GM12878 (cell line): Measurements from ENCODE around the gene C19orf12. TPM values are rescaled to one million over a fixed set of nuclear protein-coding genes. Genes with fewer than 3 reads are reported as not detected.

Experiments
- ATAC-seq: fragments of 200-7000 bp; cut with Tn5 transposase; 3 replicates; pipeline ENCODE4 v1.9.1; 2020; ENCODE audit warnings: mild to moderate bottlenecking, moderate library complexity
- BruUV-seq: library from RNA; stranded (reverse); fragments of 400-500 nt; replicated peaks from 2 replicates; lab custom pipeline; 2021; lab: Mats Ljungman, UMichigan
- CTCF ChIA-PET: fragments of 300-600 bp; sonication (Branson Sonifier 250); formaldehyde crosslinking; extraction: SDS; loops from one replicate; lab custom pipeline; 2021; ENCODE audit warnings: inconsistent platforms; lab: Yijun Ruan, JAX
- POLR2A ChIA-PET: fragments of 350-600 bp; formaldehyde crosslinking; extraction: SDS; loops from one replicate; lab custom pipeline; 2021; ENCODE audit warnings: inconsistent platforms; lab: Charles Lee
- RAD21 ChIA-PET: fragments of 300-600 bp; sonication (Branson Sonifier 250); formaldehyde crosslinking; loops from one replicate; lab custom pipeline; 2023; ENCODE audit warnings: antibody characterized with exemption; ENCODE audit not compliant: unreplicated experiment; lab: Charles Lee
- SMC1A ChIA-PET: fragments of 300-600 bp; sonication (Branson Sonifier 250); formaldehyde crosslinking; loops from one replicate; lab custom pipeline; 2023; ENCODE audit not compliant: unreplicated experiment, uncharacterized antibody; lab: Charles Lee
- DNase-seq: peaks from one replicate; pipeline ENCODE4 v3.0.0-alpha.2; 2011; ENCODE audit warnings: low read depth, low spot score
- FAIRE-seq: peaks from 3 replicates; lab custom pipeline; 2011; peaks lifted over from hg19 to GRCh38; lab: Jason Lieb, UNC
- H2AFZ ChIP-seq: 2 replicates; pipeline ENCODE4 v1.6.0; 2011; ENCODE audit warnings: low read depth, low read length, control low read depth; ENCODE audit not compliant: control insufficient read depth
- H3K27ac ChIP-seq: 2 replicates; pipeline ENCODE4 v1.5.1; 2011; ENCODE audit warnings: control low read depth; ENCODE audit not compliant: control insufficient read depth, insufficient read depth
- H3K27me3 ChIP-seq, 2 experiments: replicated peaks in 1 of 2; 2 replicates each; pipeline versions ENCODE4 v1.6.0 to v1.6.1; 2011; ENCODE audit warnings: low read length in 1 of 2; ENCODE audit not compliant: control insufficient read depth in 2 of 2, insufficient read depth in 2 of 2
- H3K36me3 ChIP-seq, 2 experiments: 2 replicates each; pipeline ENCODE4 v1.5.1; 2011; ENCODE audit warnings: low read length in 1 of 2; ENCODE audit not compliant: control insufficient read depth in 2 of 2, insufficient read depth in 2 of 2
- H3K4me1 ChIP-seq: 2 replicates; pipeline ENCODE4 v1.6.1; 2011; ENCODE audit warnings: mild to moderate bottlenecking, low read length, moderate library complexity, mixed read lengths; ENCODE audit not compliant: control insufficient read depth, insufficient read depth
- H3K4me2 ChIP-seq: 2 replicates; pipeline ENCODE4 v1.6.0; 2011; ENCODE audit warnings: control low read depth; ENCODE audit not compliant: control insufficient read depth, insufficient read depth
- H3K4me3 ChIP-seq: fragments of 200-600 bp; sonication (generic); 2 replicates; pipeline ENCODE4 v1.5.1; 2016
- H3K79me2 ChIP-seq: 2 replicates; pipeline ENCODE4 v1.6.0; 2011; ENCODE audit warnings: low read length; ENCODE audit not compliant: control insufficient read depth, insufficient read depth
- H3K9ac ChIP-seq: 2 replicates; pipeline ENCODE4 v1.8.0; 2011; ENCODE audit warnings: low read length, control low read depth, mixed read lengths; ENCODE audit not compliant: control insufficient read depth, insufficient read depth
- H3K9me3 ChIP-seq: replicated peaks from 3 replicates; pipeline ENCODE4 v1.5.1; 2011; ENCODE audit warnings: mild to moderate bottlenecking, low read length; ENCODE audit not compliant: control insufficient read depth, insufficient read depth
- H4K20me1 ChIP-seq: 2 replicates; pipeline ENCODE4 v1.6.0; 2011; ENCODE audit not compliant: control insufficient read depth, insufficient read depth
- CREM ChIP-seq: IDR thresholded peaks from 2 replicates; pipeline ENCODE4 v1.6.1; 2014; ENCODE audit warnings: antibody characterized with exemption, low read depth
- KDM1A ChIP-seq: fragments of 200-600 bp; sonication (generic); IDR thresholded peaks from 2 replicates; pipeline ENCODE4 v1.6.1; 2016; ENCODE audit warnings: borderline replicate concordance
- LARP7 ChIP-seq: fragments of 450-650 bp; IDR thresholded peaks from 2 replicates; pipeline ENCODE4 v1.6.1; 2017; ENCODE audit warnings: mild to moderate bottlenecking
- RUNX3 ChIP-seq: IDR thresholded peaks from 2 replicates; pipeline ENCODE4 v1.6.1; 2012; ENCODE audit warnings: low read length, inconsistent platforms
- SMARCA5 ChIP-seq: fragments of 450-650 bp; IDR thresholded peaks from 2 replicates; pipeline ENCODE4 v1.6.1; 2017; ENCODE audit warnings: mild to moderate bottlenecking
- TAF1 ChIP-seq: IDR thresholded peaks from 2 replicates; pipeline ENCODE4 v1.6.1; 2011; ENCODE audit warnings: mild to moderate bottlenecking, low read depth, low read length, borderline replicate concordance
- TCF3 ChIP-seq: IDR thresholded peaks from 2 replicates; pipeline ENCODE4 v1.6.1; 2012; ENCODE audit warnings: low read depth, mild to moderate bottlenecking, low read length, borderline replicate concordance; ENCODE audit not compliant: insufficient read depth
- TCF7 ChIP-seq: IDR thresholded peaks from 2 replicates; pipeline ENCODE4 v1.6.1; 2014; ENCODE audit warnings: antibody characterized with exemption, borderline replicate concordance
- ZNF274 ChIP-seq: IDR thresholded peaks from one replicate; pipeline ENCODE4 v1.8.0; 2011; ENCODE audit not compliant: insufficient read length, insufficient read depth
- WGBS: methylation state at CpG from one replicate; pipeline ENCODE4 v1.1.6; 2016; ENCODE audit warnings: low lambda C conversion rate; ENCODE audit not compliant: insufficient replicate concordance, insufficient coverage; ENCODE audit errors: missing lambda C conversion rate; 5-methylcytosine and 5-hydroxymethylcytosine counted together
- in situ Hi-C: fragments of 300-500 bp; cut with MboI; formaldehyde crosslinking; loops from 9 replicates; pipeline ENCODE4 v1.14.3; 2018; ENCODE audit warnings: mixed read lengths
- intact Hi-C: fragments of 100-400 bp; cut with micrococcal nuclease; formaldehyde crosslinking; loops from one replicate; pipeline ENCODE4 v1.14.2; 2022; ENCODE audit not compliant: unreplicated experiment
- polyA plus RNA-seq, 11 experiments: library from polyadenylated mRNA; depleted of rRNA in 4 of 11; unstranded in 6 of 11; stranded (reverse) in 5 of 11; fragments of >200 nt; fragmentation: Nextera tagmentation in 4 of 11; fragmentation: Illumina TruSeq in 1 of 11; extraction: Ambion mirVana in 4 of 11; extraction: Trizol in 1 of 11; gene quantifications; 1 replicate in 1 of 11; 2 replicates in 10 of 11; pipeline versions ENCODE4 v1.2.1 to v1.2.3, GENCODE V29; 2011 to 2016; ENCODE audit warnings: inconsistent platforms in 2 of 11, missing spikeins in 2 of 11, low read depth in 1 of 11
- total RNA-seq, 4 experiments: library from RNA; depleted of rRNA in 3 of 4; stranded (reverse); fragments of >200 nt in 3 of 4; fragmentation: Illumina TruSeq in 1 of 4; extraction: Trizol in 1 of 4; gene quantifications; 2 replicates each; pipeline versions ENCODE4 v1.2.1 to v1.2.3, GENCODE V29; 2013 to 2021
- TF ChIP-seq, protein P1 (sequence below): fragments of 450-650 bp; conservative IDR thresholded peaks from 2 replicates; pipeline ENCODE4 v1.6.1; 2017; ENCODE audit warnings: mild to moderate bottlenecking, moderate library complexity
- TF ChIP-seq, protein P2 (sequence below): fragments of 450-650 bp; IDR thresholded peaks from 2 replicates; pipeline ENCODE4 v1.6.1; 2017; ENCODE audit warnings: mild to moderate bottlenecking, moderate library complexity

C19orf12 gene
- total and polyA plus RNA-seq, 10 of the 15 experiments (the other 5 are each of a cell fraction or from before 2014, with no cell fraction given): 2.3 to 23.5 (median 20.3) TPM

DNA sequence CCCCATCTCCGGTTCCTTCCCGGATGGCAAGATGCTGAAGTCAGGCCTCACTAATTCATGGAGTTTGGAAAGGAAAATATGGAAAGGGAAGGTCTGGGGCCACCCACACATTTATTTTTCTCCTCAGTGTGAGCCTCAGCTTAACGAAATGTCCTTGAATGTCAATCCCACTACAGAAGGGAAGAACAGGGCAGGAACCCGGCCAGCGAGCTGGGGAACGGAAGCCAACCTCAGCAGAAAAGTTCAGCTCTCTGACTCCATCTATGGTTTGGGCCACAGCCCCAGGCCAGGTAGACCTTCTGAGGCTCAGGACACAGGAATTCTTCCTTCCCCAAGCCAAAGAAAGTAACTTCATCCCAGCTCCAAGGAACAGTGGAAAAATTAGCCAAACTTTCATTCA, 8.4 kb downstream of the C19orf12 start (continued):
- no peak for TF ChIP-seq SMARCA5
- TF ChIP-seq TCF7: no peak
- no peak for TF ChIP-seq ZNF274

DNA sequence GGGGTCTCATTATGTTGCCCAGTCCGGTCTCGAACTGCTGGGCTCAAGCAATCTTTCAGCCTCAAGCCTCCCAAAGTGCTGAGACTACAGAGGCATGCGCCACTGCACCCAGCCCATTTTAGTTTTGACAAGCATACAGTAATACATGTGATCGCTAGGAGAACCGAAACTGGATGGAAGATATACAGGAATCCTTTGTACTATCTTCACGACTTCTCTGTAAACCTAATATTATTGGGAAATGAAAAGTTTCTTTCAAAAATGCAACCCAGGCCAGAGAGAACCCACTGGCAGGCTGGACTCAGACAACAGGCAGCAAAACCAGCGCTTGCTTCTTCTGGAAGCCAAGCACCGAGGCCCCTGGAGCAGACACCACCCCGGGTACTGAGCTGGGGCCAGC, 9.4 kb downstream of the C19orf12 start:
- Histone ChIP-seq H4K20me1 (no peaks in the 10 kb centered on the region), H3K27me3 (no peaks in the 10 kb centered on the region), H3K9ac (no peak overlapping the region; the same call in 1 of the 2 replicates), H3K27ac (peak overlapping the region; percentile 79), H3K4me1 (peaks cover 17% of the 10 kb centered on the region), H3K4me3 (no peak overlapping the region), H3K36me3 (peaks cover 4 to 8% of the 10 kb centered on the region in 2 experiments; a peak in 3 of 4 replicates), H3K9me3 (no peaks in the 10 kb centered on the region), H2AFZ (no peak overlapping the region), H3K4me2 (no peak overlapping the region; the same call in 1 of the 2 replicates), H3K79me2 (peaks cover 1% of the 10 kb centered on the region)
- in situ Hi-C loops: loop anchor here (25.0 kb wide), 1 partner anchor 493 kb away; the partner anchor contains the start of gene UQCRFS1
- TF ChIP-seq CREM (no peak), LARP7 (no peak), RUNX3 (no peak), KDM1A (no peak), TAF1 (no peak), TCF3 (no peak)
- TF ChIP-seq, protein P1, sequence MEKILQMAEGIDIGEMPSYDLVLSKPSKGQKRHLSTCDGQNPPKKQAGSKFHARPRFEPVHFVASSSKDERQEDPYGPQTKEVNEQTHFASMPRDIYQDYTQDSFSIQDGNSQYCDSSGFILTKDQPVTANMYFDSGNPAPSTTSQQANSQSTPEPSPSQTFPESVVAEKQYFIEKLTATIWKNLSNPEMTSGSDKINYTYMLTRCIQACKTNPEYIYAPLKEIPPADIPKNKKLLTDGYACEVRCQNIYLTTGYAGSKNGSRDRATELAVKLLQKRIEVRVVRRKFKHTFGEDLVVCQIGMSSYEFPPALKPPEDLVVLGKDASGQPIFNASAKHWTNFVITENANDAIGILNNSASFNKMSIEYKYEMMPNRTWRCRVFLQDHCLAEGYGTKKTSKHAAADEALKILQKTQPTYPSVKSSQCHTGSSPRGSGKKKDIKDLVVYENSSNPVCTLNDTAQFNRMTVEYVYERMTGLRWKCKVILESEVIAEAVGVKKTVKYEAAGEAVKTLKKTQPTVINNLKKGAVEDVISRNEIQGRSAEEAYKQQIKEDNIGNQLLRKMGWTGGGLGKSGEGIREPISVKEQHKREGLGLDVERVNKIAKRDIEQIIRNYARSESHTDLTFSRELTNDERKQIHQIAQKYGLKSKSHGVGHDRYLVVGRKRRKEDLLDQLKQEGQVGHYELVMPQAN: no peak
- TF ChIP-seq, protein P2, sequence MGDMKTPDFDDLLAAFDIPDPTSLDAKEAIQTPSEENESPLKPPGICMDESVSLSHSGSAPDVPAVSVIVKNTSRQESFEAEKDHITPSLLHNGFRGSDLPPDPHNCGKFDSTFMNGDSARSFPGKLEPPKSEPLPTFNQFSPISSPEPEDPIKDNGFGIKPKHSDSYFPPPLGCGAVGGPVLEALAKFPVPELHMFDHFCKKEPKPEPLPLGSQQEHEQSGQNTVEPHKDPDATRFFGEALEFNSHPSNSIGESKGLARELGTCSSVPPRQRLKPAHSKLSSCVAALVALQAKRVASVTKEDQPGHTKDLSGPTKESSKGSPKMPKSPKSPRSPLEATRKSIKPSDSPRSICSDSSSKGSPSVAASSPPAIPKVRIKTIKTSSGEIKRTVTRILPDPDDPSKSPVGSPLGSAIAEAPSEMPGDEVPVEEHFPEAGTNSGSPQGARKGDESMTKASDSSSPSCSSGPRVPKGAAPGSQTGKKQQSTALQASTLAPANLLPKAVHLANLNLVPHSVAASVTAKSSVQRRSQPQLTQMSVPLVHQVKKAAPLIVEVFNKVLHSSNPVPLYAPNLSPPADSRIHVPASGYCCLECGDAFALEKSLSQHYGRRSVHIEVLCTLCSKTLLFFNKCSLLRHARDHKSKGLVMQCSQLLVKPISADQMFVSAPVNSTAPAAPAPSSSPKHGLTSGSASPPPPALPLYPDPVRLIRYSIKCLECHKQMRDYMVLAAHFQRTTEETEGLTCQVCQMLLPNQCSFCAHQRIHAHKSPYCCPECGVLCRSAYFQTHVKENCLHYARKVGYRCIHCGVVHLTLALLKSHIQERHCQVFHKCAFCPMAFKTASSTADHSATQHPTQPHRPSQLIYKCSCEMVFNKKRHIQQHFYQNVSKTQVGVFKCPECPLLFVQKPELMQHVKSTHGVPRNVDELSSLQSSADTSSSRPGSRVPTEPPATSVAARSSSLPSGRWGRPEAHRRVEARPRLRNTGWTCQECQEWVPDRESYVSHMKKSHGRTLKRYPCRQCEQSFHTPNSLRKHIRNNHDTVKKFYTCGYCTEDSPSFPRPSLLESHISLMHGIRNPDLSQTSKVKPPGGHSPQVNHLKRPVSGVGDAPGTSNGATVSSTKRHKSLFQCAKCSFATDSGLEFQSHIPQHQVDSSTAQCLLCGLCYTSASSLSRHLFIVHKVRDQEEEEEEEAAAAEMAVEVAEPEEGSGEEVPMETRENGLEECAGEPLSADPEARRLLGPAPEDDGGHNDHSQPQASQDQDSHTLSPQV: no peak
- 77% methylated on average over 9 of the region's 9 CpGs for whole genome bisulfite sequencing
- CTCF ChIA-PET: interaction anchor here (1.2 to 3.3 kb wide), 3 partner anchors 9 to 96 kb away, joined by 4 to 10 read pairs (median 6); partner anchors contain the start of gene C19orf12
- no peak for DNase-seq
- intact Hi-C loops: no loop called here
- RAD21 ChIA-PET: interaction anchor here (2.1 to 3.0 kb wide), 2 partner anchors 10 to 11 kb away, joined by 5 to 16 read pairs; partner anchors contain the start of gene C19orf12
- SMC1A ChIA-PET: interaction anchor here (2.7 kb wide), 1 partner anchor 11 kb away, joined by 6 read pairs; no protein-coding TSS in a partner anchor
- BruUV-seq: no TSS peak
- ATAC-seq: no peak
- POLR2A ChIA-PET: no interaction called here
- no peak for FAIRE-seq
